Astrocyte (in vitro differentiated cells and primary cell): ENCODE data around the gene SYPL2. TPM values are rescaled to one million over a fixed set of nuclear protein-coding genes. Genes with fewer than 3 reads are reported as not detected.
A peak's percentile ranks its signal among the peaks of the same experiment; 100 is the strongest.

ENCODE experiments used
- DNase-seq: peaks from one replicate; pipeline ENCODE4 v3.0.0-alpha.2; 2010; ENCODE audit warnings: low read depth
- FAIRE-seq: peaks from 2 replicates; lab custom pipeline; 2011; peaks lifted over from hg19 to GRCh38; lab: Jason Lieb, UNC
- H2AFZ ChIP-seq: 2 replicates; pipeline ENCODE4 v1.6.0; 2012; ENCODE audit warnings: low read depth, low read length, inconsistent platforms
- H3K27ac ChIP-seq: 2 replicates; pipeline ENCODE4 v1.5.1; 2011; ENCODE audit warnings: low read depth, low read length, inconsistent platforms
- H3K27me3 ChIP-seq: 2 replicates; pipeline ENCODE4 v1.6.0; 2011; ENCODE audit warnings: low read length, inconsistent platforms; ENCODE audit not compliant: insufficient read depth
- H3K36me3 ChIP-seq: 2 replicates; pipeline ENCODE4 v1.5.1; 2011; ENCODE audit warnings: low read length, inconsistent platforms; ENCODE audit not compliant: insufficient read depth
- H3K4me1 ChIP-seq: 2 replicates; pipeline ENCODE4 v1.5.1; 2011; ENCODE audit warnings: low read length, inconsistent platforms; ENCODE audit not compliant: insufficient read depth
- H3K4me2 ChIP-seq: 2 replicates; pipeline ENCODE4 v1.6.0; 2012; ENCODE audit warnings: low read length, inconsistent platforms
- H3K4me3 ChIP-seq: 2 replicates; pipeline ENCODE4 v1.5.1; 2011; ENCODE audit warnings: low read depth, mild to moderate bottlenecking, low read length, inconsistent platforms; ENCODE audit not compliant: insufficient read depth
- H3K79me2 ChIP-seq: 2 replicates; pipeline ENCODE4 v1.6.0; 2012; ENCODE audit warnings: mild to moderate bottlenecking, low read length, inconsistent platforms; ENCODE audit not compliant: insufficient read depth
- H3K9ac ChIP-seq: 2 replicates; pipeline ENCODE4 v1.6.0; 2012; ENCODE audit warnings: mild to moderate bottlenecking, low read length, inconsistent platforms
- H3K9me3 ChIP-seq: 2 replicates; pipeline ENCODE4 v1.5.1; 2012; ENCODE audit warnings: low read depth, mild to moderate bottlenecking, low read length, inconsistent platforms; ENCODE audit not compliant: insufficient read depth
- H4K20me1 ChIP-seq: 2 replicates; pipeline ENCODE4 v1.6.0; 2012; ENCODE audit warnings: low read length, inconsistent platforms; ENCODE audit not compliant: insufficient read depth
- H3K27ac Mint-ChIP-seq: one replicate; pipeline ENCODE4 v1.8.0; 2021; ENCODE audit warnings: mild to moderate bottlenecking, mixed read lengths; ENCODE audit not compliant: unreplicated experiment
- H3K27me3 Mint-ChIP-seq: one replicate; pipeline ENCODE4 v1.8.0; 2021; ENCODE audit warnings: low read depth, mixed read lengths; ENCODE audit not compliant: unreplicated experiment
- H3K36me3 Mint-ChIP-seq: one replicate; pipeline ENCODE4 v1.8.0; 2021; ENCODE audit warnings: low read depth, mixed read lengths; ENCODE audit not compliant: unreplicated experiment
- H3K4me1 Mint-ChIP-seq: one replicate; pipeline ENCODE4 v1.8.0; 2021; ENCODE audit warnings: low read depth, mixed read lengths; ENCODE audit not compliant: unreplicated experiment
- H3K4me3 Mint-ChIP-seq: one replicate; pipeline ENCODE4 v1.8.0; 2021; ENCODE audit warnings: mild to moderate bottlenecking, moderate library complexity, mixed read lengths; ENCODE audit not compliant: unreplicated experiment
- H3K9me3 Mint-ChIP-seq: one replicate; pipeline ENCODE4 v1.8.0; 2021; ENCODE audit warnings: mild to moderate bottlenecking, mixed read lengths; ENCODE audit not compliant: unreplicated experiment
- EZH2 ChIP-seq: IDR thresholded peaks from 2 replicates; pipeline ENCODE4 v1.6.1; 2012; ENCODE audit warnings: mild to moderate bottlenecking, low read length, inconsistent platforms; ENCODE audit not compliant: insufficient read depth
- total RNA-seq: library from RNA; stranded (reverse); gene quantifications from 2 replicates; pipeline ENCODE4 v1.2.1, GENCODE V29; 2021
- TF ChIP-seq, protein P1 (sequence below): IDR thresholded peaks from 2 replicates; pipeline ENCODE4 v1.5.1; 2011; ENCODE audit warnings: low read depth, mild to moderate bottlenecking, inconsistent platforms, low read length, moderate library complexity; ENCODE audit not compliant: insufficient read depth

The SYPL2 gene
- total RNA-seq, 1 donor from 2014 or later, result 0.70 TPM

- Histone ChIP-seq H3K27ac (no peak overlapping the region), H4K20me1 (peaks cover 35% of the 10 kb centered on the region), H3K4me2 (no peak overlapping the region), H3K9ac (no peak overlapping the region), H3K4me3 (no peak overlapping the region), H3K36me3 (no peaks in the 10 kb centered on the region), H2AFZ (no peak overlapping the region), H3K4me1 (peaks cover 14% of the 10 kb centered on the region), H3K79me2 (peaks cover 12% of the 10 kb centered on the region), H3K9me3 (no peaks in the 10 kb centered on the region), H3K27me3 (no peaks in the 10 kb centered on the region)
- H3K4me1 Mint-ChIP-seq, result peaks cover 59% of the 10 kb centered on the region
- no peak overlapping the region for H3K4me3 Mint-ChIP-seq
- no peaks in the 10 kb centered on the region for H3K9me3 Mint-ChIP-seq
- no peak overlapping the region for H3K27ac Mint-ChIP-seq
- TF ChIP-seq, protein P1, sequence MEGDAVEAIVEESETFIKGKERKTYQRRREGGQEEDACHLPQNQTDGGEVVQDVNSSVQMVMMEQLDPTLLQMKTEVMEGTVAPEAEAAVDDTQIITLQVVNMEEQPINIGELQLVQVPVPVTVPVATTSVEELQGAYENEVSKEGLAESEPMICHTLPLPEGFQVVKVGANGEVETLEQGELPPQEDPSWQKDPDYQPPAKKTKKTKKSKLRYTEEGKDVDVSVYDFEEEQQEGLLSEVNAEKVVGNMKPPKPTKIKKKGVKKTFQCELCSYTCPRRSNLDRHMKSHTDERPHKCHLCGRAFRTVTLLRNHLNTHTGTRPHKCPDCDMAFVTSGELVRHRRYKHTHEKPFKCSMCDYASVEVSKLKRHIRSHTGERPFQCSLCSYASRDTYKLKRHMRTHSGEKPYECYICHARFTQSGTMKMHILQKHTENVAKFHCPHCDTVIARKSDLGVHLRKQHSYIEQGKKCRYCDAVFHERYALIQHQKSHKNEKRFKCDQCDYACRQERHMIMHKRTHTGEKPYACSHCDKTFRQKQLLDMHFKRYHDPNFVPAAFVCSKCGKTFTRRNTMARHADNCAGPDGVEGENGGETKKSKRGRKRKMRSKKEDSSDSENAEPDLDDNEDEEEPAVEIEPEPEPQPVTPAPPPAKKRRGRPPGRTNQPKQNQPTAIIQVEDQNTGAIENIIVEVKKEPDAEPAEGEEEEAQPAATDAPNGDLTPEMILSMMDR, result peak; percentile 49
- TF ChIP-seq EZH2, result no peak
- no peak for FAIRE-seq
- H3K27me3 Mint-ChIP-seq, result no peaks in the 10 kb centered on the region
- DNase-seq, result no peak
- H3K36me3 Mint-ChIP-seq, result peaks cover 9% of the 10 kb centered on the region
Observed at GRCh38 chr1:109498161-109498801, 31.9 kb downstream of the SYPL2 start.

- no peak overlapping the region for H3K9ac ChIP-seq
- peaks cover 35% of the 10 kb centered on the region for H4K20me1 ChIP-seq
- H3K27me3 ChIP-seq, result no peaks in the 10 kb centered on the region
- peaks cover 12% of the 10 kb centered on the region for H3K79me2 ChIP-seq
- peaks cover 10% of the 10 kb centered on the region for H3K4me1 ChIP-seq
- TF ChIP-seq, protein P1, result no peak
- H3K4me3 Mint-ChIP-seq, result peak overlapping the region; percentile 40
- H2AFZ ChIP-seq, result no peak overlapping the region
- FAIRE-seq (no peak), DNase-seq (no peak)
- H3K27me3 Mint-ChIP-seq, result no peaks in the 10 kb centered on the region
- H3K9me3 ChIP-seq, result no peaks in the 10 kb centered on the region
- peak overlapping the region; percentile 45 for H3K4me2 ChIP-seq
- peaks cover 57% of the 10 kb centered on the region for H3K4me1 Mint-ChIP-seq
- peak overlapping the region; percentile 80 for H3K27ac Mint-ChIP-seq
- peaks cover 9% of the 10 kb centered on the region for H3K36me3 Mint-ChIP-seq
- H3K4me3 ChIP-seq, result no peak overlapping the region
- no peaks in the 10 kb centered on the region for H3K9me3 Mint-ChIP-seq
- H3K27ac ChIP-seq, result no peak overlapping the region
- no peaks in the 10 kb centered on the region for H3K36me3 ChIP-seq
Observed at GRCh38 chr1:109499081-109499480, 32.7 kb downstream of the SYPL2 start.

GRCh38 chr1:109499661-109500536 is 33.6 kb downstream of the SYPL2 start:
- H3K4me1 Mint-ChIP-seq, result peaks cover 54% of the 10 kb centered on the region
- H3K4me3 Mint-ChIP-seq, result peak overlapping the region; percentile 61
- H3K36me3 Mint-ChIP-seq, result peaks cover 9% of the 10 kb centered on the region
- Histone ChIP-seq H3K4me2 (peak overlapping the region; percentile 45), H3K9me3 (no peaks in the 10 kb centered on the region), H3K27ac (peak overlapping the region; percentile 10), H2AFZ (no peak overlapping the region), H3K9ac (no peak overlapping the region), H3K36me3 (no peaks in the 10 kb centered on the region), H3K79me2 (peaks cover 9% of the 10 kb centered on the region), H3K27me3 (no peaks in the 10 kb centered on the region), H3K4me3 (no peak overlapping the region), H3K4me1 (peaks cover 10% of the 10 kb centered on the region), H4K20me1 (peaks cover 35% of the 10 kb centered on the region)
- DNase-seq (peak; percentile 64), FAIRE-seq (no peak)
- H3K9me3 Mint-ChIP-seq, result no peaks in the 10 kb centered on the region
- H3K27me3 Mint-ChIP-seq, result no peaks in the 10 kb centered on the region
- H3K27ac Mint-ChIP-seq, result peak overlapping the region; percentile 80
- TF ChIP-seq, protein P1, result peak; percentile 33
- no peak for TF ChIP-seq EZH2
